ENCODE measurements around the gene BEGAIN. TPM values are rescaled to one million over a fixed set of nuclear protein-coding genes. Genes with fewer than 3 reads are reported as not detected.

The BEGAIN gene
- total and polyA plus RNA-seq, 2 donors: 0.42 to 1.0 TPM

DNA sequence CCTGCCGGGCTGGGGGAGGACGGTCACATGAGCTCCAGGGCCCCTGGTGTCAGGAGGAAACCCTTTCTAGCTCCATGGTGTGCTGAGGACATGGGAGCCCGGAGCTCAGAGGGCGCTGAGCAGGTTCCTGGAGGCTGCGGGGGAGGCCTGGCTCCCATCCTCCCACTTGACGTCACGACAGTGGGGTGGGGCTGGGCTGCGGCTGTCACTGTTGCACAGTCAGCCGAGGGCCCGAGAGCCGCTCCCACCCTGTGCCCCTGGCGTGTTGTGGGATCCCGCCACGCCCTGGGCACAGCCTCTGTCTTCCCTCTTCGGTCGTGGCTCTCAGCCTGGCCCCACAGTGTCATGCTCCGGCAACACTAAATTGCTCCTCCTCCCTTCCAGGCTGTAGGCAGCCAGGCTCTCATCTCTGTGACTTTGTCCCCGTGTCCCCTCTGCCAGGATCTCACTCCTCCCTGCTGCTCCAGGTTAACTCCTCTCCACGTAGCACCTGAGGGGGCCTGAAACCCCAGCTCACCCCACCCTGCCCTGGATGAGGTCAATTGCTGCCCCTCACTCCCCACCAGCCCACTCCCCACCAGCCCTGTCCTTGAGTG lies 33.0 kb downstream of the BEGAIN start:
- no peak for DNase-seq (ENCODE audit: low read depth in 6 of 9, low spot score in 9 of 9)
- H3K27me3 ChIP-seq (ENCODE audit: control insufficient read depth in 2 of 2, insufficient read depth in 1 of 2, low read length in 1 of 2): peaks cover 6 to 12% of the 10 kb centered on the region in 2 donors
- WGBS: 90% methylated on average over 19 of the region's 19 CpGs

GRCh38 chr14:100553471-100553870 lies 33.7 kb downstream of the BEGAIN start:
- Histone ChIP-seq H3K4me3 (ENCODE audit: low read length in 2 of 2) (no peak overlapping the region), H3K4me1 (ENCODE audit: control insufficient read depth in 2 of 2, insufficient read depth in 2 of 2, low read length in 2 of 2) (peaks cover 0 to 1% of the 10 kb centered on the region in 2 donors), H3K36me3 (ENCODE audit: control insufficient read depth in 2 of 2, insufficient read depth in 2 of 2, low read length in 1 of 2) (no peaks in the 10 kb centered on the region), H3K27me3 (ENCODE audit: control insufficient read depth in 2 of 2, insufficient read depth in 1 of 2, low read length in 1 of 2) (peaks cover 6 to 17% of the 10 kb centered on the region in 2 donors), H3K9me3 (ENCODE audit: control insufficient read depth in 2 of 2, insufficient read depth in 1 of 2, low read length in 1 of 2) (no peaks in the 10 kb centered on the region), H3K27ac (ENCODE audit: low read depth in 1 of 2, low read length in 1 of 2) (no peak overlapping the region)
- DNase-seq (ENCODE audit: low read depth in 6 of 9, low spot score in 9 of 9): no peak
- 92% methylated on average over 5 of the region's 5 CpGs for WGBS

More for the DNA sequence above, 33.0 kb downstream of the BEGAIN start:
- H3K9me3 ChIP-seq (ENCODE audit: control insufficient read depth in 2 of 2, insufficient read depth in 1 of 2, low read length in 1 of 2): no peaks in the 10 kb centered on the region
- H3K27ac ChIP-seq (ENCODE audit: low read depth in 1 of 2, low read length in 1 of 2): no peak overlapping the region
- H3K36me3 ChIP-seq (ENCODE audit: control insufficient read depth in 2 of 2, insufficient read depth in 2 of 2, low read length in 1 of 2): no peaks in the 10 kb centered on the region
- H3K4me3 ChIP-seq (ENCODE audit: low read length in 2 of 2): no peak overlapping the region
- H3K4me1 ChIP-seq (ENCODE audit: control insufficient read depth in 2 of 2, insufficient read depth in 2 of 2, low read length in 2 of 2): no peaks in the 10 kb centered on the region

GRCh38 chr14:100552524-100553125 lies 34.6 kb downstream of the BEGAIN start:
- Histone ChIP-seq H3K27ac (ENCODE audit: low read depth in 1 of 2, low read length in 1 of 2) (no peak overlapping the region), H3K27me3 (ENCODE audit: control insufficient read depth in 2 of 2, insufficient read depth in 1 of 2, low read length in 1 of 2) (peaks cover 6 to 24% of the 10 kb centered on the region in 2 donors), H3K9me3 (ENCODE audit: control insufficient read depth in 2 of 2, insufficient read depth in 1 of 2, low read length in 1 of 2) (no peaks in the 10 kb centered on the region), H3K4me1 (ENCODE audit: control insufficient read depth in 2 of 2, insufficient read depth in 2 of 2, low read length in 2 of 2) (peaks cover 7 to 10% of the 10 kb centered on the region in 2 donors), H3K4me3 (ENCODE audit: low read length in 2 of 2) (no peak overlapping the region), H3K36me3 (ENCODE audit: control insufficient read depth in 2 of 2, insufficient read depth in 2 of 2, low read length in 1 of 2) (no peaks in the 10 kb centered on the region)
- 93% methylated on average over 16 of the region's 16 CpGs for WGBS
- no peak for DNase-seq (ENCODE audit: low read depth in 6 of 9, low spot score in 9 of 9)

DNA sequence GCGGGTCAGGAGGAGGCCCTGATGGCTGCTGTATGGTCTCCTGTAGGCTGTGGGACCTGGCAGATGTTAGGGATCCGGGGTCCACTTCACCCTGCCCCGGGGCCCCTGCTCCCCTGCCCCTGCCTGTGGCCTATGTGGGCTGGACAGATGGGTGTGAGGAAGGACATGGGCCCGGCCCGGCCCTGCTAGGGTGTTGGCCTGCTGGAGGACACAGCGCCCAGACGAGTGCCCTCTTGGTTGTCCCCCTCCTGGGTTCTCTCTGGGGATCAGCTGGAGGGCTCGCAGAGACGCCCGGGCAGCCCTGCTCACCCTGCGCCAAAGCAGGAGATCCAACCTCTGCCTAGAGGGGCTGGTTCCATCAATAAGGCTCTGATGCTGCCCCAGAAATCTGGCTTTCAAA lies 36.2 kb downstream of the BEGAIN start:
- H3K4me1 ChIP-seq (ENCODE audit: control insufficient read depth in 2 of 2, insufficient read depth in 2 of 2, low read length in 2 of 2): peaks cover 12 to 21% of the 10 kb centered on the region in 2 donors
- H3K4me3 ChIP-seq (ENCODE audit: low read length in 2 of 2): no peak overlapping the region
- peaks cover 0 to 4% of the 10 kb centered on the region in 2 donors for H3K9me3 ChIP-seq (ENCODE audit: control insufficient read depth in 2 of 2, insufficient read depth in 1 of 2, low read length in 1 of 2)
- no peaks in the 10 kb centered on the region for H3K36me3 ChIP-seq (ENCODE audit: control insufficient read depth in 2 of 2, insufficient read depth in 2 of 2, low read length in 1 of 2)
- no peak overlapping the region for H3K27ac ChIP-seq (ENCODE audit: low read depth in 1 of 2, low read length in 1 of 2)
- no peak for DNase-seq (ENCODE audit: low read depth in 6 of 9, low spot score in 9 of 9)
- WGBS: 96% methylated on average over 11 of the region's 11 CpGs
- H3K27me3 ChIP-seq (ENCODE audit: control insufficient read depth in 2 of 2, insufficient read depth in 1 of 2, low read length in 1 of 2): peaks cover 6 to 32% of the 10 kb centered on the region in 2 donors

DNA sequence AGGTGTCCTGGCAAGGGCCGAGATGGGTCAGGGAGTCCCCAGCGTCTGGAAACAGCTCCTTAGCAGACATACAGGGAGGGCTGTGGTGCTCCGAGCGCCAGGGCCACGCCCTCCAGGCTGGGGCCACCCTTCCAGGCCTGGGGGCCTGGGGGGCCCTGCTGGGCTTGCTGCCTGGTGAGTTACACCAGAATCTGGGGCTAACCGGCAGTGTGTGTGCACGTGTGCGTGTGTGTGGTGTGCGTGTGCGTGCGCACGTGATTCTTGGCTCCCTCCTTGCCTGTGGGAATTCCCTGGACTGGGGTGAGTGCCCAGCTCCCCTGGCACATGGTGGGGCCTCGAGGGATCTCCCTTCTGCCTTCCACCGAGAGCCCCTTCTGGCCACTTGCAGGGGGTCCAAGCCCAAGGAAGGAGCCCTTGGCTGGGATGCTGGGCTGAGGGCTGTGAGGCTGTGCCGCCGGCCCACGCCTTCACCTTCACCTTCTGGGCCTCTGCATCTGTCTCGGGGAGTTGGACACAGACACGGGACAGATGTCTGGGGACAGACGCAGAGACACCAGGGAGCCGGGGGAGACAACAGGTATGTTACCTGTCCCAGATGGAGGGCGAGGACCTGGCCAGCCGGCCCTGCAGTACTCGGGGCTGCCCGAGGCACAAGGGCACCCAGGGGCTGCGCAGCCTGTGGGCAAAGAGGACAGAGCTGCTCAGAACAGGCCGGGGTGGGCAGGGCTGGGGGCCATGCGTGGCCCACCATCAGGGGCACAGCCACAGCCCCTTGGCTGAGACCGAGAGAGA lies 37.2 kb downstream of the BEGAIN start:
- Histone ChIP-seq H3K4me1 (ENCODE audit: control insufficient read depth in 2 of 2, insufficient read depth in 2 of 2, low read length in 2 of 2) (peaks cover 12 to 23% of the 10 kb centered on the region in 2 donors), H3K4me3 (ENCODE audit: low read length in 2 of 2) (no peak overlapping the region), H3K9me3 (ENCODE audit: control insufficient read depth in 2 of 2, insufficient read depth in 1 of 2, low read length in 1 of 2) (peaks cover 0 to 4% of the 10 kb centered on the region in 2 donors), H3K36me3 (ENCODE audit: control insufficient read depth in 2 of 2, insufficient read depth in 2 of 2, low read length in 1 of 2) (no peaks in the 10 kb centered on the region), H3K27ac (ENCODE audit: low read depth in 1 of 2, low read length in 1 of 2) (no peak overlapping the region), H3K27me3 (ENCODE audit: control insufficient read depth in 2 of 2, insufficient read depth in 1 of 2, low read length in 1 of 2) (peaks cover 4 to 34% of the 10 kb centered on the region in 2 donors)
- WGBS: 94% methylated on average over 29 of the region's 29 CpGs
- DNase-seq (ENCODE audit: low read depth in 6 of 9, low spot score in 9 of 9): no peak

GRCh38 chr14:100548939-100549338 lies 38.3 kb downstream of the BEGAIN start:
- H3K36me3 ChIP-seq (ENCODE audit: control insufficient read depth in 2 of 2, insufficient read depth in 2 of 2, low read length in 1 of 2): no peaks in the 10 kb centered on the region
- DNase-seq (ENCODE audit: low read depth in 6 of 9, low spot score in 9 of 9): no peak
- H3K27me3 ChIP-seq (ENCODE audit: control insufficient read depth in 2 of 2, insufficient read depth in 1 of 2, low read length in 1 of 2): peaks cover 4 to 32% of the 10 kb centered on the region in 2 donors
- 91% methylated on average over 15 of the region's 15 CpGs for WGBS
- H3K4me1 ChIP-seq (ENCODE audit: control insufficient read depth in 2 of 2, insufficient read depth in 2 of 2, low read length in 2 of 2): peaks cover 12 to 23% of the 10 kb centered on the region in 2 donors
- H3K9me3 ChIP-seq (ENCODE audit: control insufficient read depth in 2 of 2, insufficient read depth in 1 of 2, low read length in 1 of 2): peaks cover 0 to 4% of the 10 kb centered on the region in 2 donors
- no peak overlapping the region for H3K27ac ChIP-seq (ENCODE audit: low read depth in 1 of 2, low read length in 1 of 2)
- H3K4me3 ChIP-seq (ENCODE audit: low read length in 2 of 2): no peak overlapping the region

GRCh38 chr14:100548295-100548655 lies 38.9 kb downstream of the BEGAIN start:
- no peak overlapping the region for H3K4me3 ChIP-seq (ENCODE audit: low read length in 2 of 2)
- H3K27ac ChIP-seq (ENCODE audit: low read depth in 1 of 2, low read length in 1 of 2): no peak overlapping the region
- WGBS: 71% methylated on average over 5 of the region's 5 CpGs

DNA sequence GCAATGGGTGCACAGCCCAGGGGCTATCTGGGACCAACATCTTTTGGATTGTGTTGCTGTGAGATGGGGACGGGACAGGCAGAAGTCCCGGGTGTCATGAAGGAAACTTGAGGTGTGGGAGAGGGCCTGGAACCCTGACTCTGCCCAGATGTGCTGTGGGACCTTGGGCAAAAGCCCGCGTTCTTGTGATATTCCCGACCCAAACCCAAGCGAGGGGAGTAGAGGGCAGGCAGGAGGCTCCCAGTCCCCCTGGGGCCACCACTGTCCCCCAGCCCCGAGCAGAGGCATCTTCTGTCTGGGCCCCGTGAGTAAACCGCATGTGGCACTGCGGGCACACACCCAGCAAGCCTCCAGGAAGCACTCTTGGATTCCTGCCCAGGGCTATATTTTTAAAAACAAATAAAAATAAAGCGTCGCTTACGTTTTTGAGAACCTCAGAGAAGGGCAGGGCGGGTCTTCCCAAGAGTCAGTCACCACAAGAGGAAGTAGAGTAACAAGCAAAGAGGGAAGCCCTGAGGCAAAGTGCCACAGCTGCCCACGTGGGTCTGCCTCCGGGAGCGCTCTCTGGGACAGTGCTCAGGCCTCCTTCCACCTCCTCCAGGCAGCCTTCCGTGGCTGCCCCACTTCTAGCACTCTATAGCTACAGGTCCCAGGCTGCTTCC lies 39.5 kb downstream of the BEGAIN start:
- DNase-seq (ENCODE audit: low read depth in 6 of 9, low spot score in 9 of 9): peak in 1 of 9 donors; percentile 57
- no peak overlapping the region for H3K4me3 ChIP-seq (ENCODE audit: low read length in 2 of 2)
- H3K36me3 ChIP-seq (ENCODE audit: control insufficient read depth in 2 of 2, insufficient read depth in 2 of 2, low read length in 1 of 2): no peaks in the 10 kb centered on the region
- no peak overlapping the region for H3K27ac ChIP-seq (ENCODE audit: low read depth in 1 of 2, low read length in 1 of 2)
- H3K27me3 ChIP-seq (ENCODE audit: control insufficient read depth in 2 of 2, insufficient read depth in 1 of 2, low read length in 1 of 2): peaks cover 0 to 32% of the 10 kb centered on the region in 2 donors
- 8% methylated on average over 18 of the region's 18 CpGs for WGBS
- peaks cover 0 to 4% of the 10 kb centered on the region in 2 donors for H3K9me3 ChIP-seq (ENCODE audit: control insufficient read depth in 2 of 2, insufficient read depth in 1 of 2, low read length in 1 of 2)
- H3K4me1 ChIP-seq (ENCODE audit: control insufficient read depth in 2 of 2, insufficient read depth in 2 of 2, low read length in 2 of 2): peaks cover 12 to 23% of the 10 kb centered on the region in 2 donors

More at GRCh38 chr14:100548295-100548655, 38.9 kb downstream of the BEGAIN start:
- H3K4me1 ChIP-seq (ENCODE audit: control insufficient read depth in 2 of 2, insufficient read depth in 2 of 2, low read length in 2 of 2): peaks cover 12 to 23% of the 10 kb centered on the region in 2 donors
- H3K36me3 ChIP-seq (ENCODE audit: control insufficient read depth in 2 of 2, insufficient read depth in 2 of 2, low read length in 1 of 2): no peaks in the 10 kb centered on the region
- no peak for DNase-seq (ENCODE audit: low read depth in 6 of 9, low spot score in 9 of 9)
- H3K9me3 ChIP-seq (ENCODE audit: control insufficient read depth in 2 of 2, insufficient read depth in 1 of 2, low read length in 1 of 2): peaks cover 0 to 4% of the 10 kb centered on the region in 2 donors
- H3K27me3 ChIP-seq (ENCODE audit: control insufficient read depth in 2 of 2, insufficient read depth in 1 of 2, low read length in 1 of 2): peaks cover 4 to 32% of the 10 kb centered on the region in 2 donors
